Raji (cell line): Measurements from ENCODE around the gene NREP.

Experiments used
- POLR2A ChIP-seq: IDR thresholded peaks from 2 replicates; pipeline ENCODE4 v1.6.1; 2011; ENCODE audit warnings: low read depth, low read length, control low read depth; ENCODE audit not compliant: insufficient read depth

Gene NREP

GRCh38 chr5:111756581-111757354 is at the start of gene NREP:
TSS of gene NREP (minus strand) at chr5:111757194. CDS start at chr5:111755772, 1,422 bp downstream.
- TF ChIP-seq POLR2A: no peak

- no peak for TF ChIP-seq POLR2A
Observed at GRCh38 chr5:111806753-111807152, 49.8 kb upstream of the NREP start.

GRCh38 chr5:111806156-111806555 is 49.2 kb upstream of the NREP start:
- no peak for TF ChIP-seq POLR2A

- no peak for TF ChIP-seq POLR2A
Observed at GRCh38 chr5:111805071-111805470, 48.1 kb upstream of the NREP start.

- no peak for TF ChIP-seq POLR2A
Observed at GRCh38 chr5:111800351-111800750, 43.4 kb upstream of the NREP start.

GRCh38 chr5:111795142-111795541 is 38.1 kb upstream of the NREP start:
- no peak for TF ChIP-seq POLR2A

GRCh38 chr5:111792471-111793058 is 35.6 kb upstream of the NREP start:
- no peak for TF ChIP-seq POLR2A

- no peak for TF ChIP-seq POLR2A
Observed at GRCh38 chr5:111790295-111790694, 33.3 kb upstream of the NREP start.

- TF ChIP-seq POLR2A: no peak
Observed at GRCh38 chr5:111787006-111787405, 30.0 kb upstream of the NREP start.

GRCh38 chr5:111784491-111785181 is 27.6 kb upstream of the NREP start:
- TF ChIP-seq POLR2A: no peak

- TF ChIP-seq POLR2A: no peak
Observed at GRCh38 chr5:111783537-111783936, 26.5 kb upstream of the NREP start.

GRCh38 chr5:111782216-111782615 is 25.2 kb upstream of the NREP start:
- TF ChIP-seq POLR2A: no peak

- no peak for TF ChIP-seq POLR2A
Observed at GRCh38 chr5:111781200-111781599, 24.2 kb upstream of the NREP start.

- TF ChIP-seq POLR2A: no peak
Observed at GRCh38 chr5:111779922-111780292, 22.9 kb upstream of the NREP start.

GRCh38 chr5:111779260-111779921 is 22.4 kb upstream of the NREP start:
- TF ChIP-seq POLR2A: no peak

GRCh38 chr5:111776913-111777781 is 20.2 kb upstream of the NREP start:
- no peak for TF ChIP-seq POLR2A
